SK-N-MC (cell line): Measurements from ENCODE around the gene EFHD1.

Source experiments
- EZH2 ChIP-seq: fragments of 200-600 bp; sonication (generic); IDR thresholded peaks from one replicate; pipeline ENCODE4 v1.6.1; 2017; ENCODE audit warnings: antibody characterized with exemption
- FOXP2 ChIP-seq: optimal IDR thresholded peaks from 2 replicates; pipeline ENCODE3; 2011; ENCODE audit warnings: mild to moderate bottlenecking, moderate library complexity; ENCODE audit not compliant: insufficient read depth; ENCODE audit errors: extremely low read length, control extremely low read depth
- POLR2AphosphoS5 ChIP-seq: IDR thresholded peaks from 2 replicates; pipeline ENCODE4 v1.6.1; 2012; ENCODE audit warnings: mild to moderate bottlenecking, low read depth, low read length, borderline replicate concordance

GRCh38 chr2:232626584-232626983, 6.8 kb upstream of the EFHD1 start:
- TF ChIP-seq EZH2 (no peak), POLR2AphosphoS5 (no peak), FOXP2 (no peak)
